ENCODE data around the gene SLC13A4. TPM values are rescaled to one million over a fixed set of nuclear protein-coding genes. Genes with fewer than 3 reads are reported as not detected.
A peak's percentile ranks its signal among the peaks of the same experiment; 100 is the strongest.

Gene SLC13A4
- total RNA-seq, 1 experiment from 2014 or later, result not detected

GRCh38 chr7:135711139-135711469 lies 16.9 kb downstream of the SLC13A4 start:
- Histone ChIP-seq H3K4me3 (ENCODE audit: low read depth in 2 of 2, low read length in 2 of 2) (no peak overlapping the region), H3K4me1 (ENCODE audit: control insufficient read depth, insufficient read depth, low read length) (peaks cover 17% of the 10 kb centered on the region; the same call in 1 of the 2 replicates), H3K36me3 (ENCODE audit: control insufficient read depth, insufficient read depth, low read length) (no peaks in the 10 kb centered on the region), H3K9me3 (ENCODE audit: control insufficient read depth, insufficient read depth, low read depth, low read length) (no peaks in the 10 kb centered on the region), H3K27me3 (ENCODE audit: control insufficient read depth, insufficient read depth, low read length) (no peaks in the 10 kb centered on the region), H3K27ac (ENCODE audit: low read length) (no peak overlapping the region)
- no peak for DNase-seq (ENCODE audit: low read depth, low spot score)
- ChIA-PET CTCF (interaction anchor here (1.3 kb wide), 1 partner anchor 8 kb away, joined by 4 read pairs; no protein-coding TSS in a partner anchor), POLR2A (no interaction called here)
- TF ChIP-seq CTCF (IDR thresholded peaks at IDR 0.05), result peak; percentile 21
- no peak for TF ChIP-seq SIN3A (IDR thresholded peaks at IDR 0.05; ENCODE audit: borderline replicate concordance, insufficient read depth, low read depth, low read length)
- intact Hi-C loops (cut with micrococcal nuclease; ENCODE audit: unreplicated experiment) (no loop called here), in situ Hi-C loops (cut with HindIII; ENCODE audit: low pct_unique_long_range_greater_than_20kb, low sequenced_read_pairs) (no loop called here)
- ATAC-seq, result no peak
- BruUV-seq (replicated peaks), result no TSS peak

- H3K9me3 ChIP-seq (ENCODE audit: control insufficient read depth, insufficient read depth, low read depth, low read length), result no peaks in the 10 kb centered on the region
- no peak for DNase-seq (ENCODE audit: low read depth, low spot score)
- H3K27ac ChIP-seq (ENCODE audit: low read length), result no peak overlapping the region
- H3K27me3 ChIP-seq (ENCODE audit: control insufficient read depth, insufficient read depth, low read length), result no peaks in the 10 kb centered on the region
- in situ Hi-C loops (cut with HindIII; ENCODE audit: low pct_unique_long_range_greater_than_20kb, low sequenced_read_pairs), result no loop called here
- no TSS peak for BruUV-seq (replicated peaks)
- ATAC-seq, result no peak
- CTCF ChIA-PET, result interaction anchor here (0.6 to 1.3 kb wide), 6 partner anchors 9 to 551 kb away, joined by 3 to 9 read pairs (median 6); no protein-coding TSS in a partner anchor
- TF ChIP-seq CTCF (IDR thresholded peaks at IDR 0.05), result peak; percentile 90
- no peak for TF ChIP-seq POLR2AphosphoS5 (IDR thresholded peaks at IDR 0.05; ENCODE audit: low read depth, low read length)
- TF ChIP-seq SIN3A (IDR thresholded peaks at IDR 0.05; ENCODE audit: borderline replicate concordance, insufficient read depth, low read depth, low read length), result no peak
- TF ChIP-seq REST (IDR thresholded peaks at IDR 0.05; ENCODE audit: insufficient read depth in 1 of 2, low read depth in 2 of 2, low read length in 1 of 2), result no peak
- intact Hi-C loops (cut with micrococcal nuclease; ENCODE audit: unreplicated experiment), result no loop called here
- no peak overlapping the region for H3K4me3 ChIP-seq (ENCODE audit: low read depth in 2 of 2, low read length in 2 of 2)
- H3K36me3 ChIP-seq (ENCODE audit: control insufficient read depth, insufficient read depth, low read length), result no peaks in the 10 kb centered on the region
- POLR2A ChIA-PET, result interaction anchor here (0.6 to 0.7 kb wide), 3 partner anchors 9 to 798 kb away, joined by 3 to 6 read pairs (median 3); no protein-coding TSS in a partner anchor
- H3K4me1 ChIP-seq (ENCODE audit: control insufficient read depth, insufficient read depth, low read length), result peaks cover 13% of the 10 kb centered on the region; the same call in 1 of the 2 replicates
Measured at GRCh38 chr7:135710417-135711138, 17.4 kb downstream of the SLC13A4 start.
